SIG-M5 (cell line): ENCODE results near the gene IL1RAPL2.

Experiments
- DNase-seq: peaks from one replicate; lab custom pipeline; 2025; lab: John Stamatoyannopoulos, UW

IL1RAPL2 gene

GRCh38 chrX:105816517-105816916 is 1250.5 kb downstream of the IL1RAPL2 start:
- DNase-seq = no peak
